ENCODE data around the gene MYEOV. TPM values are rescaled to one million over a fixed set of nuclear protein-coding genes. Genes with fewer than 3 reads are reported as not detected.
A peak's percentile ranks its signal among the peaks of the same experiment; 100 is the strongest.

Gene MYEOV
- polyA plus RNA-seq, 10 donors = 0.29 to 1.2 (median 0.62) TPM

GRCh38 chr11:69286374-69287371, 7.3 kb upstream of the MYEOV start:
- DNase-seq = no peak

GRCh38 chr11:69287968-69288882, 5.7 kb upstream of the MYEOV start:
- DNase-seq = no peak

- no peak for DNase-seq
These were observed 5.1 kb upstream of the MYEOV start for GRCh38 chr11:69288883-69289242.

- no peak for DNase-seq
These were observed 3.1 kb upstream of the MYEOV start for GRCh38 chr11:69290806-69291205.

- DNase-seq = no peak
These were observed 2.4 kb upstream of the MYEOV start for GRCh38 chr11:69291459-69292110.

GRCh38 chr11:69292221-69292648, 1.7 kb upstream of the MYEOV start:
- DNase-seq = no peak

GRCh38 chr11:69293087-69293486, 868 bp upstream of the MYEOV start:
- no peak for DNase-seq

GRCh38 chr11:69294571-69295078, 670 bp downstream of the MYEOV start:
- no peak for DNase-seq

- no peak for DNase-seq
These were observed 1.4 kb downstream of the MYEOV start for GRCh38 chr11:69295079-69295994.

- peak in 1 of 3 donors; percentile 47 for DNase-seq
These were observed 2.3 kb downstream of the MYEOV start for GRCh38 chr11:69295995-69296889.

GRCh38 chr11:69296890-69297786, 3.2 kb downstream of the MYEOV start:
- peak; percentile 91 to 98 (median 96) for DNase-seq

GRCh38 chr11:69297787-69298266, 3.9 kb downstream of the MYEOV start:
- DNase-seq = no peak

- peak in 2 of 3 donors; percentile 37 to 81 for DNase-seq
These were observed 4.5 kb downstream of the MYEOV start for GRCh38 chr11:69298267-69299022.

- DNase-seq = no peak
These were observed 5.1 kb downstream of the MYEOV start for GRCh38 chr11:69299023-69299461.

- DNase-seq = no peak
These were observed 5.6 kb downstream of the MYEOV start for GRCh38 chr11:69299572-69299971.

GRCh38 chr11:69300120-69301060, 6.4 kb downstream of the MYEOV start:
- DNase-seq = no peak

Data from muscle of back (tissue), 11 donors.